Measurements from ENCODE around the gene DLG2. TPM values are rescaled to one million over a fixed set of nuclear protein-coding genes. Genes with fewer than 3 reads are reported as not detected.
"Not testable (repeated sequence)": the region's sequence is repeated elsewhere in the genome, so short reads cannot be mapped to it uniquely, and the experiment has no call there.

DLG2 gene
- total and polyA plus RNA-seq, 4 donors: 0.30 to 5.5 (median 0.68) TPM

DNA sequence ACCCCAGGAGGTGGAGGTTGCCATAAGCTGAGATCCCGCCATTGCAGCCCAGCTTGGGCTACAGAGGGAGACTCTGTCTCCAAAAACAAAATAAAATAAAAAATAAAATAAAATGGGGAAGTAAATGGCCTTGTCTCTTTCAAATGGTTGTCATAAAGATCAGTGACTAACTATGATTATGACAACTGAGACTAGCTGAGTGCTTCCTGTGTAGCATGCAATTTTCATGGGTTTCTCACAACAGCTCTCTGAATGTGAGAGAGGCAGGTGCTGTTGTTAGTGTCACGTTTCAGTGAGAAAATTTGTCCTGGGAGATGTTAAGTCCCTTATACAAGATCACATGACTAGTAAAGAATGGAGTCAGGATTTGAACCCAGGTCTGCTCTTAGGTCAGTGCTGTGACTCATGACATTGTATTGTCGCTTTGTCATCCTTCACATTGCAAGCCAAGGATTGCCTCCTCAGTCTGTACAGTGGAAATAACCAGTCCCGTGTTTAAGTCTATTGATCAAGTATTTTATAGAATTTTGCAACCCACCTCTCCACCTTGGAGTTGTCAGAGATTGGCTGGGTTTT is 2177.7 kb downstream of the DLG2 start:
- no peaks in the 10 kb centered on the region for H3K9me3 ChIP-seq (ENCODE audit: control insufficient read depth in 4 of 4, low read length in 3 of 4)
- no peak overlapping the region for H3K4me3 ChIP-seq (ENCODE audit: low read depth in 1 of 3, low read length in 3 of 3)
- WGBS: 88% methylated on average over 4 of the region's 4 CpGs
- H3K36me3 ChIP-seq (ENCODE audit: control insufficient read depth in 4 of 4, insufficient read depth in 3 of 4, low read depth in 1 of 4, low read length in 3 of 4): no peaks in the 10 kb centered on the region
- no peak overlapping the region for H3K27ac ChIP-seq (ENCODE audit: low read depth in 1 of 2, low read length in 2 of 2)
- no peaks in the 10 kb centered on the region for H3K4me1 ChIP-seq (ENCODE audit: control insufficient read depth in 4 of 4, insufficient read depth in 4 of 4, low read length in 3 of 4)
- H3K9ac ChIP-seq (ENCODE audit: low read depth in 1 of 2, low read length in 2 of 2): no peak overlapping the region
- no peaks in the 10 kb centered on the region for H3K27me3 ChIP-seq (ENCODE audit: control insufficient read depth in 4 of 4, insufficient read depth in 4 of 4, low read length in 3 of 4)
- DNase-seq (ENCODE audit: low spot score): no peak
- TF ChIP-seq, protein P1, sequence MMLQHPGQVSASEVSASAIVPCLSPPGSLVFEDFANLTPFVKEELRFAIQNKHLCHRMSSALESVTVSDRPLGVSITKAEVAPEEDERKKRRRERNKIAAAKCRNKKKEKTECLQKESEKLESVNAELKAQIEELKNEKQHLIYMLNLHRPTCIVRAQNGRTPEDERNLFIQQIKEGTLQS (IDR thresholded peaks at IDR 0.05): no peak

DNA sequence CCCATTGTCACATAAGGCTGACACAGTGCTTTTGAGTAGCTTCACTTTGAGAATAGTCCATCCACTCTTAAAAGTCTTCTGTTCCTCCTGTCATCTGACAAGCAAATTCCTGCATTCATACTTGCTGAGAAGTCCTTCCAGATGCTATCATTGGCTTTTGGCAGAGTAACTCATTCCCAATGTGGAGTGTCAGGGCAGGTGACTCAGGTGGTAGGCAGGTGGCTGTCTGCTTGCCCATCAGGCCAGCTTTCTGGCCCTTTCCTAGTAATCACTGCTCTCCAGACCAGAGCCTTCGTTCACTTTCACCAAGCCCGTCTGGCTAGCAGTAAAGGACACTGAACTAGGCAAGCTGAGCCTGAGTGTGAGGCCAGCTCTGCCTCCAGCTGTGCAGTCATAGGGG is 2178.5 kb downstream of the DLG2 start:
- no peak for TF ChIP-seq NR2F2 (IDR thresholded peaks at IDR 0.05)
- Histone ChIP-seq H3K4me1 (ENCODE audit: control insufficient read depth in 4 of 4, insufficient read depth in 4 of 4, low read length in 3 of 4) (no peaks in the 10 kb centered on the region), H3K27me3 (ENCODE audit: control insufficient read depth in 4 of 4, insufficient read depth in 4 of 4, low read length in 3 of 4) (no peaks in the 10 kb centered on the region), H3K9ac (ENCODE audit: low read depth in 1 of 2, low read length in 2 of 2) (no peak overlapping the region), H3K4me3 (ENCODE audit: low read depth in 1 of 3, low read length in 3 of 3) (no peak overlapping the region), H3K9me3 (ENCODE audit: control insufficient read depth in 4 of 4, low read length in 3 of 4) (no peaks in the 10 kb centered on the region), H3K27ac (ENCODE audit: low read depth in 1 of 2, low read length in 2 of 2) (no peak overlapping the region), H3K36me3 (ENCODE audit: control insufficient read depth in 4 of 4, insufficient read depth in 3 of 4, low read depth in 1 of 4, low read length in 3 of 4) (no peaks in the 10 kb centered on the region)
- DNase-seq (ENCODE audit: low spot score): no peak
- 96% methylated on average over 2 of the region's 2 CpGs for WGBS

DNA sequence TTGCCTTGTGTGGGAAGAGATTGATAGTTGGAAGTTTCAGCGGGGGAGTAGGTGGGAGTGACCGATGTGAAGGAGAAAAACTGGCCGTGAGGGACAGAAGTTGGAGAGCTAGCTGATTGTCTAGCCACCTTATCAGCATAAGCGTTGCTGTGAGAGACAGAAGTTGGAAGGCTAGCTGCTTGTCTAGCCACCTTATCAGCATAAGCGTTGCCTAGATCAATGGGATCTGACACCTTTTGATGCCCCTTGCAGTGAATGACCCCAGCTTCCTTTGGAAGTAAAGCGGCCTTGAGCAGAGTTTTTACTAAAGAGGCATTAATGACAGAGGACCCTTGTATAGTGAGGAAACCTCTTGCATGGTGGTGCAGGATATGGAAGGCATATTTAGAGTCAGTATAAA is 2183.3 kb downstream of the DLG2 start:
- not testable (repeated sequence) for H3K36me3 ChIP-seq (ENCODE audit: control insufficient read depth in 4 of 4, insufficient read depth in 3 of 4, low read depth in 1 of 4, low read length in 3 of 4); H3K27me3 ChIP-seq (ENCODE audit: control insufficient read depth in 4 of 4, insufficient read depth in 4 of 4, low read length in 3 of 4); H3K4me3 ChIP-seq (ENCODE audit: low read depth in 1 of 3, low read length in 3 of 3); H3K27ac ChIP-seq (ENCODE audit: low read depth in 1 of 2, low read length in 2 of 2); H3K9me3 ChIP-seq (ENCODE audit: control insufficient read depth in 4 of 4, low read length in 3 of 4); H3K9ac ChIP-seq (ENCODE audit: low read depth in 1 of 2, low read length in 2 of 2); DNase-seq (ENCODE audit: low spot score); H3K4me1 ChIP-seq (ENCODE audit: control insufficient read depth in 4 of 4, insufficient read depth in 4 of 4, low read length in 3 of 4)
- WGBS: 57% methylated on average over 6 of the region's 6 CpGs

DNA sequence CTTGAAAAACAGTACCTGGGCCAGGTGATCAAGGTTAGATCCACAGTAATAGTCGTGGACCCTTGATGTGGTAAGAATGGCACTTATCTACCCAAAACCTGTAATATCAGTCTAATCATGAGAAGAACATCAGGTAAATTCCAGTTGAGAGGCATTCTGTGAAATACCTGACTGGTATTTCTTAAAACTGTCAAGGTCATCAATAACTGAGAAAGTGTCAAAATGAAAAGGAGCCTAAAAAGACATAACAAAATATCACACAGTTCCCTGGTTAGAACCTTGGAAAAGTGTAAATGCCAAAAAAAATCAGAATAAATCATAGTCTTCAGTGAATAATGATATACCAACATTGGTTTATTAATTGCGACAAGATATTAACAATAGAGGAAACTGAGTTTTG is 2185.5 kb downstream of the DLG2 start:
- H3K27me3 ChIP-seq (ENCODE audit: control insufficient read depth in 4 of 4, insufficient read depth in 4 of 4, low read length in 3 of 4): no peaks in the 10 kb centered on the region
- H3K4me1 ChIP-seq (ENCODE audit: control insufficient read depth in 4 of 4, insufficient read depth in 4 of 4, low read length in 3 of 4): no peaks in the 10 kb centered on the region
- no peaks in the 10 kb centered on the region for H3K36me3 ChIP-seq (ENCODE audit: control insufficient read depth in 4 of 4, insufficient read depth in 3 of 4, low read depth in 1 of 4, low read length in 3 of 4)
- no peak overlapping the region for H3K27ac ChIP-seq (ENCODE audit: low read depth in 1 of 2, low read length in 2 of 2)
- WGBS: 82% methylated on average over 2 of the region's 2 CpGs
- no peak overlapping the region for H3K4me3 ChIP-seq (ENCODE audit: low read depth in 1 of 3, low read length in 3 of 3)
- no peak for TF ChIP-seq HNF4A (conservative IDR thresholded peaks at IDR 0.05)
- TF ChIP-seq RXRA (IDR thresholded peaks at IDR 0.05): no peak
- no peak for TF ChIP-seq RAD21 (IDR thresholded peaks at IDR 0.05)
- TF ChIP-seq FOXA1 (IDR thresholded peaks at IDR 0.05): no peak
- TF ChIP-seq NR2F2 (IDR thresholded peaks at IDR 0.05): no peak
- TF ChIP-seq, protein P2, sequence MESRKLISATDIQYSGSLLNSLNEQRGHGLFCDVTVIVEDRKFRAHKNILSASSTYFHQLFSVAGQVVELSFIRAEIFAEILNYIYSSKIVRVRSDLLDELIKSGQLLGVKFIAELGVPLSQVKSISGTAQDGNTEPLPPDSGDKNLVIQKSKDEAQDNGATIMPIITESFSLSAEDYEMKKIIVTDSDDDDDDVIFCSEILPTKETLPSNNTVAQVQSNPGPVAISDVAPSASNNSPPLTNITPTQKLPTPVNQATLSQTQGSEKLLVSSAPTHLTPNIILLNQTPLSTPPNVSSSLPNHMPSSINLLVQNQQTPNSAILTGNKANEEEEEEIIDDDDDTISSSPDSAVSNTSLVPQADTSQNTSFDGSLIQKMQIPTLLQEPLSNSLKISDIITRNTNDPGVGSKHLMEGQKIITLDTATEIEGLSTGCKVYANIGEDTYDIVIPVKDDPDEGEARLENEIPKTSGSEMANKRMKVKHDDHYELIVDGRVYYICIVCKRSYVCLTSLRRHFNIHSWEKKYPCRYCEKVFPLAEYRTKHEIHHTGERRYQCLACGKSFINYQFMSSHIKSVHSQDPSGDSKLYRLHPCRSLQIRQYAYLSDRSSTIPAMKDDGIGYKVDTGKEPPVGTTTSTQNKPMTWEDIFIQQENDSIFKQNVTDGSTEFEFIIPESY (IDR thresholded peaks at IDR 0.05): no peak
- no peak for TF ChIP-seq EGR1 (IDR thresholded peaks at IDR 0.05; ENCODE audit: low read depth in 2 of 2)
- TF ChIP-seq HNF4G (IDR thresholded peaks at IDR 0.05): no peak
- no peak for TF ChIP-seq GABPA (IDR thresholded peaks at IDR 0.05 in 1 of 2, conservative IDR thresholded peaks at IDR 0.05 in 1 of 2)
- no peak for TF ChIP-seq FOXA2 (IDR thresholded peaks at IDR 0.05)
- TF ChIP-seq, protein P3, sequence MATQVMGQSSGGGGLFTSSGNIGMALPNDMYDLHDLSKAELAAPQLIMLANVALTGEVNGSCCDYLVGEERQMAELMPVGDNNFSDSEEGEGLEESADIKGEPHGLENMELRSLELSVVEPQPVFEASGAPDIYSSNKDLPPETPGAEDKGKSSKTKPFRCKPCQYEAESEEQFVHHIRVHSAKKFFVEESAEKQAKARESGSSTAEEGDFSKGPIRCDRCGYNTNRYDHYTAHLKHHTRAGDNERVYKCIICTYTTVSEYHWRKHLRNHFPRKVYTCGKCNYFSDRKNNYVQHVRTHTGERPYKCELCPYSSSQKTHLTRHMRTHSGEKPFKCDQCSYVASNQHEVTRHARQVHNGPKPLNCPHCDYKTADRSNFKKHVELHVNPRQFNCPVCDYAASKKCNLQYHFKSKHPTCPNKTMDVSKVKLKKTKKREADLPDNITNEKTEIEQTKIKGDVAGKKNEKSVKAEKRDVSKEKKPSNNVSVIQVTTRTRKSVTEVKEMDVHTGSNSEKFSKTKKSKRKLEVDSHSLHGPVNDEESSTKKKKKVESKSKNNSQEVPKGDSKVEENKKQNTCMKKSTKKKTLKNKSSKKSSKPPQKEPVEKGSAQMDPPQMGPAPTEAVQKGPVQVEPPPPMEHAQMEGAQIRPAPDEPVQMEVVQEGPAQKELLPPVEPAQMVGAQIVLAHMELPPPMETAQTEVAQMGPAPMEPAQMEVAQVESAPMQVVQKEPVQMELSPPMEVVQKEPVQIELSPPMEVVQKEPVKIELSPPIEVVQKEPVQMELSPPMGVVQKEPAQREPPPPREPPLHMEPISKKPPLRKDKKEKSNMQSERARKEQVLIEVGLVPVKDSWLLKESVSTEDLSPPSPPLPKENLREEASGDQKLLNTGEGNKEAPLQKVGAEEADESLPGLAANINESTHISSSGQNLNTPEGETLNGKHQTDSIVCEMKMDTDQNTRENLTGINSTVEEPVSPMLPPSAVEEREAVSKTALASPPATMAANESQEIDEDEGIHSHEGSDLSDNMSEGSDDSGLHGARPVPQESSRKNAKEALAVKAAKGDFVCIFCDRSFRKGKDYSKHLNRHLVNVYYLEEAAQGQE (IDR thresholded peaks at IDR 0.05): no peak
- TF ChIP-seq, protein P4, sequence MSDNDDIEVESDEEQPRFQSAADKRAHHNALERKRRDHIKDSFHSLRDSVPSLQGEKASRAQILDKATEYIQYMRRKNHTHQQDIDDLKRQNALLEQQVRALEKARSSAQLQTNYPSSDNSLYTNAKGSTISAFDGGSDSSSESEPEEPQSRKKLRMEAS (IDR thresholded peaks at IDR 0.05): no peak
- no peak for TF ChIP-seq TAF1 (conservative IDR thresholded peaks at IDR 0.05)
- TF ChIP-seq, protein P1 (IDR thresholded peaks at IDR 0.05): no peak
- no peak for TF ChIP-seq YY1 (IDR thresholded peaks at IDR 0.05)
- H3K9me3 ChIP-seq (ENCODE audit: control insufficient read depth in 4 of 4, low read length in 3 of 4): no peaks in the 10 kb centered on the region
- no peak for DNase-seq (ENCODE audit: low spot score)
- no peak overlapping the region for H3K9ac ChIP-seq (ENCODE audit: low read depth in 1 of 2, low read length in 2 of 2)
